Activated CD8-positive, alpha-beta memory T cell treated with anti-CD3 and anti-CD28 coated beads for 1 hour (primary cell): Measurements from ENCODE around the gene CDK11A.

Source experiments
- DNase-seq, 2 donors: peaks; one replicate each; pipeline ENCODE4 v3.0.0-alpha.2; 2020; ENCODE audit warnings: low read depth in 1 of 2; ENCODE audit errors: extremely low read depth in 1 of 2

CDK11A gene

GRCh38 chr1:1724035-1724864 lies at the start of gene CDK11A:
CDK11A (minus strand) TSS chr1:1724357; CDS start chr1:1722818, 1,539 bp downstream.
- peak; percentile 98 to 99 for DNase-seq

- DNase-seq: no peak
Observed at GRCh38 chr1:1773874-1774273, 49.7 kb upstream of the CDK11A start.

- no peak for DNase-seq
Observed at GRCh38 chr1:1771096-1771495, 46.9 kb upstream of the CDK11A start.

- DNase-seq: no peak
Observed at GRCh38 chr1:1770102-1770501, 45.9 kb upstream of the CDK11A start.

GRCh38 chr1:1768249-1768992 lies 44.3 kb upstream of the CDK11A start:
- DNase-seq: no peak

GRCh38 chr1:1764876-1765470 lies 40.8 kb upstream of the CDK11A start:
- no peak for DNase-seq

GRCh38 chr1:1763657-1764621 lies 39.8 kb upstream of the CDK11A start:
- no peak for DNase-seq

- DNase-seq: no peak
Observed at GRCh38 chr1:1761504-1762376, 37.6 kb upstream of the CDK11A start.

- no peak for DNase-seq
Observed at GRCh38 chr1:1760715-1761114, 36.6 kb upstream of the CDK11A start.

GRCh38 chr1:1760345-1760650 lies 36.1 kb upstream of the CDK11A start:
- DNase-seq: no peak

- no peak for DNase-seq
Observed at GRCh38 chr1:1759456-1760344, 35.5 kb upstream of the CDK11A start.

GRCh38 chr1:1758692-1759455 lies 34.7 kb upstream of the CDK11A start:
- DNase-seq: no peak

- no peak for DNase-seq
Observed at GRCh38 chr1:1758059-1758621, 34.0 kb upstream of the CDK11A start.

GRCh38 chr1:1757422-1758058 lies 33.4 kb upstream of the CDK11A start:
- no peak for DNase-seq

GRCh38 chr1:1756661-1757421 lies 32.7 kb upstream of the CDK11A start:
- DNase-seq: no peak

GRCh38 chr1:1755852-1756251 lies 31.7 kb upstream of the CDK11A start:
- no peak for DNase-seq

GRCh38 chr1:1755426-1755825 lies 31.3 kb upstream of the CDK11A start:
- DNase-seq: no peak
